Memory B cell (primary cell): ENCODE data around the gene PSMB9.

Experiments
- ATAC-seq: fragments of 150-1000 bp; cut with Tn5 transposase; 2 replicates; pipeline ENCODE4 v1.10.0; 2021; ENCODE audit warnings: low read depth, mild to moderate bottlenecking, moderate library complexity
- DNase-seq, 2 donors: peaks; one replicate each; pipeline ENCODE4 v3.0.0; 2022; ENCODE audit warnings: low spot score in 2 of 2
- H3K27ac Mint-ChIP-seq: one replicate; pipeline ENCODE4 v1.8.0; 2022; ENCODE audit warnings: mild to moderate bottlenecking, moderate library complexity, mixed read lengths
- H3K27me3 Mint-ChIP-seq: one replicate; pipeline ENCODE4 v1.8.0; 2022; ENCODE audit warnings: mixed read lengths
- H3K36me3 Mint-ChIP-seq: one replicate; pipeline ENCODE4 v1.8.0; 2022; ENCODE audit warnings: mild to moderate bottlenecking, mixed read lengths
- H3K4me1 Mint-ChIP-seq: one replicate; pipeline ENCODE4 v1.8.0; 2022; ENCODE audit warnings: mixed read lengths
- H3K4me3 Mint-ChIP-seq: one replicate; pipeline ENCODE4 v1.8.0; 2022; ENCODE audit warnings: mild to moderate bottlenecking, moderate library complexity, mixed read lengths
- H3K9me3 Mint-ChIP-seq: one replicate; pipeline ENCODE4 v1.8.0; 2022; ENCODE audit warnings: mixed read lengths

PSMB9 gene

DNA sequence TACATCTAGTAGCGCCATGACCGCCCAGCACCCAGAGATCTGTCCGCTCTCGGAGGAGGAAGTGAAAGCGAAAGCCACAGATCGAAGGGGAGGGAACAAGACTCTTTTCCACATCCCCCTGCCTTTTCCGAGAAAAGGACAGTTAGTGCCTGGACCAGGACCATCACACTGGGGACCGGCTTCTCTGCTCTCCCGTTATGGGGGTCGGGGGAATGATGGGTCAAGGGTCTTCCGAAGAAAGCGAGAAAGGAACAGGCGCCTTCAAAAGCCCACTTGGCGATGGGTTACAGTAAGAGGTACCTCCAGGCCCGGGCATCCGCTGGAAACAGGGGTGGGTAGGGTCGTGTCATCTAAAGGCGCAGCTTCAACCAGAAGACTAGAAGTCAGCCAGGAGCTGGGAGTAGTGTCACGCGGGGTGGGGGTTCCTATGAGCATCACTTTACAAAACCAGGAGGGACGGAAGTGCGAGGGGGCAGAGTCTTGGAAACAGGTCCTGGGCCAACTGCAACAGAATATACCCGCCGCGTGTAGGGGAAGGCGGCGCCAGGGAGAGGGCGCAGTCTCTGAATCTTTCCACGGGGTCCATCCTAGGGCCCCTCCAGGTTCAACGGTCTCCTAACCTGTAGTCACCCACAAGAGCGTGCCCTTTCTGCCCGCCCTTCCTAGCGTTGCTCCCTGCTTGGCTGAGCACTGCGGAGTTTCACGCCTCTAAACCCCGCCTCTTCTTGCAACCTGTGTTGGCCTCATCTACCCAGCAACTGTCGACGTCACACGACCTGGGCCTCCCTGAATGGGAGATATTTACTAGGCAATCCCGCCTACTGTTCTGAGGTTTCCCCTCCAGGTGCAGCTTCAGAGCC lies 9.8 kb upstream of the PSMB9 start, which contains the start of gene PSMB8:
Gene PSMB8 (minus strand): TSS at position 69 of the 860 bp plus-strand sequence. CDS start 51 bp downstream, at position 18.
- Mint-ChIP-seq H3K27me3 (no peaks in the 10 kb centered on the region), H3K36me3 (peaks cover 65% of the 10 kb centered on the region), H3K4me1 (peaks cover 55% of the 10 kb centered on the region), H3K9me3 (no peaks in the 10 kb centered on the region), H3K4me3 (peak within 1 kb of the TSS; percentile 93), H3K27ac (peak within 1 kb of the TSS; percentile 99)
- DNase-seq (peak; percentile 98 to 99), ATAC-seq (peak; percentile 84)

DNA sequence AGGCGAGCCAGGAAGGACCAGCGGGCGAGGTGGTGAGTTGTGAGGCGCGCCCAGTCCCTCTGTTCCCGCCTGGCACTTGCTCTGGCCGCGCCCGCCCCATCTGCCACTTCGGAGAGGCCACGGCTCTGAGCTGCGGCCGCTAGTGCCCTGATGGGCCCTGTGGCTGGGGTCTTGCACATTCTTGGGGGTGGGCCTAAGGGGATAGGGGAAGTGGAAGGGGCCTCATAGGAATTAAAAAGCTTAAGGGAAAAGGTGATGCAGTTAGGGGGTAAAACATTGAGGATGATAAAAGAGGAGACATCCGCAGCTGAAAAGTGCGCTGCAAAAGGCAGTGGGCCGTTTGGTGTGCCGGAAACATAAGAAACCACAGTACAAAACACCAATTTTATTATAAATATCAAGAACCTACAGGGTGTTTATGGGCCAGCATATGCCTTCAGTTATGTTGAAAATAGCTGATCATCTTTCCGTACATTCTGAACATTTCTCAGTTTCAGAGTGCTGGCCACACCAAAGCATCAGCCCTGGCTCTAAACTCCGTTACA lies 9.1 kb upstream of the PSMB9 start:
- Mint-ChIP-seq H3K27ac (peak overlapping the region; percentile 99), H3K4me1 (peaks cover 57% of the 10 kb centered on the region), H3K4me3 (peak overlapping the region; percentile 93), H3K36me3 (peaks cover 69% of the 10 kb centered on the region), H3K27me3 (no peaks in the 10 kb centered on the region), H3K9me3 (no peaks in the 10 kb centered on the region)
- ATAC-seq, result no peak
- no peak for DNase-seq

DNA sequence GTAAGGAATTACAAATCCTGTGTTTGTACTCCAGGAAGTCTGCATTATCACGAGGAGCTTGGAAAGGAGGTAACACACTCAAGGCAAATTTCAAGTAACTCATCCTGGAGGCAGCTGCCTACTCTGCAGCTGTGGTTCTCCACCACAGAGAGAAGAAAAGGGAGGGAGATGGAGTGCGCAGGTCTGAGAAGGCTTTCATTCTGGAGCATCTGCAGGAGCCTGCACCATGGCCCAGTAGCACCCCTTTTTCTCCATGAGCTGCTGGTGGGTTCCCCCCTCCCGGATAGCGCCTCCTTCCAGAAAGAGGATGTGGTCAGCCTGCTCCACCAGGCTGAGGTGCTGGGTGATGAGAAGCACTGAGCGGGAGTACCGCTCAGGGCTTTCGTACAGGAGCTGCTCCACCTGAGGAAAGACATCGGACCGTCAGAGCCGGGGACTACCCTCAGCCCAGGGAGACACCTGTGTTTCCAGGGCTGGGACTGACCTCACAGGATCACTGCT lies 8.6 kb upstream of the PSMB9 start:
- Mint-ChIP-seq H3K36me3 (peaks cover 68% of the 10 kb centered on the region), H3K4me3 (peak overlapping the region; percentile 93), H3K27me3 (no peaks in the 10 kb centered on the region)

DNA sequence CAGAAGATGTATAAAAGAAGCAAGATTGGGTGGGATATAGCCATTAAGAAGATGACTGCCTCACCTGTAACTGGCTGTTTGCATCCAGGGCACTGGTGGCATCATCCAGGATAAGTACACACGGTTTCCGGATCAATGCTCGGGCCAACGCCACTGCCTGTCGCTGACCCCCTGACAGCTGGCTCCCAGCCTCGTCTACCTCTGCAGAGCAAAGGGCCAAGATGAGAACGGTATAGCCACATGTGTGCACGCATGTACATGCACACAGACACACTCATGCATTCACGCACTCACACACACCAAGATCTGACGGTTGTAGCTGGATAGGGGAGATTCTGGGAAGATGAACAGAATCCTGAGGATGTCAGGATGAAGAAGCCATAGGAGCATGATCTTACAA lies 7.0 kb upstream of the PSMB9 start:
- ATAC-seq (no peak), DNase-seq (no peak)
- H3K27me3 Mint-ChIP-seq, result no peaks in the 10 kb centered on the region
- peak overlapping the region; percentile 24 for H3K4me3 Mint-ChIP-seq
- peak overlapping the region; percentile 22 for H3K27ac Mint-ChIP-seq
- H3K4me1 Mint-ChIP-seq, result peaks cover 56% of the 10 kb centered on the region
- peaks cover 66% of the 10 kb centered on the region for H3K36me3 Mint-ChIP-seq
- no peaks in the 10 kb centered on the region for H3K9me3 Mint-ChIP-seq

More for the DNA sequence above, 8.6 kb upstream of the PSMB9 start:
- Mint-ChIP-seq H3K9me3 (no peaks in the 10 kb centered on the region), H3K4me1 (peaks cover 57% of the 10 kb centered on the region), H3K27ac (peak overlapping the region; percentile 99)
- ATAC-seq (no peak), DNase-seq (peak in 1 of 2 donors; percentile 31)

DNA sequence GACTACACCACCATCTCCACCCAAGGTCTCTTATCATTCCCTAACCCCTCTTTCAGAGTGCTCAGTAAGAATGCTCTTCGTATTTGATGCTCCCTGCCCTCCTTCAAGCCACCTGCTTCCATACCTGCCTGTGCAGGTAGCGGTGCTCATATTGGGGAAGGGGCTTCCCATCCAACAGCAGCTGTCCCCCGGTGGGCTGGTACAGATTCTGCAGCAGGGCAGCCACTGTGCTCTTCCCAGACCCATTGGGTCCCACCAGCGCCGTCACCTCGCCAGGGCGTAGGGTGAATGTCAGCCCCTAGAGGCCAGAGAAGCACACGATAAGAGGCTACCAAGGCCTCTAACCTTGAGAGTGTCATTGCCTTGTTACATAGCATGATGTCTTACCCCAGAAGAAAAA lies 6.2 kb upstream of the PSMB9 start:
- ATAC-seq (no peak), DNase-seq (no peak)
- Mint-ChIP-seq H3K27me3 (no peaks in the 10 kb centered on the region), H3K4me3 (peak overlapping the region; percentile 24), H3K27ac (peak overlapping the region; percentile 22), H3K4me1 (peaks cover 54% of the 10 kb centered on the region), H3K9me3 (no peaks in the 10 kb centered on the region), H3K36me3 (peaks cover 62% of the 10 kb centered on the region)

DNA sequence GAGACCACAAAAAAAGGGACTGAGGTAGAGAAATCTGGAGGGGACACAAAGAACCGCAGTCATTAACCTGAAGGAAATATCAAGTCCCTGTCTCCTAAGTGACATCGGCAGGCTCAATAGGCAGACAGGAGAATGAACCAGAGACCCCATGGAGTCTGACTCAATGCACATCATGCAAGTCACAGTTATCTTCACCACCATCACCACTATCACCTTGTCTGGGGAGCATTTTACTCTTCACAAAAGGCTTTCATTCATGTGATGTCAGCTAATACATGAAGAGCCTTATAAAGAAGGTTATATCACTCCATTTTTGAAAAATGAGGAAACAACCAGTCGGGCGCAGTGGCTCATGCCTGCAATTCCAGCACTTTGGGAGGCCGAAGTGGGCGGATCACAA lies 4.9 kb upstream of the PSMB9 start:
- H3K4me1 Mint-ChIP-seq, result peaks cover 51% of the 10 kb centered on the region

DNA sequence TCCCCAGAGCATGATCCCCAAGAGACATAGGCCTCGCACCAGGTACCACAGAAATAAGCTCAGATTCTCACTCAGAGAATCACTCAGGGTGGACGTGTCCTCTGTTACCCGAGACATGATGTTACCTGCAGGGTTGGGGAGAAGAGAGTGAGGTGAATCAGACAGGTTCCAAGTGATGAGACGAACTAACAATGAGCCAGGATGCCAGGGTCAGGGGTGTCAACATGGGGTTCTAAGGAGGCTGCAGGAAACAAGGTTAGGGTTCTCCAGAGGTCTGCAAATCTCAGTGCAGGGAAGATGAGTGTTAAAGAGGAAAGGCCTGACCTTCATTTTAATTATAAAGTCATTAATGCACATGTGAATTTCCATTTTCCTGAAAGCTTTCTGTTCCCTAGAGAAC lies 3.0 kb upstream of the PSMB9 start:
- H3K36me3 Mint-ChIP-seq, result peaks cover 56% of the 10 kb centered on the region
- no peak for ATAC-seq

More for the DNA sequence above, 4.9 kb upstream of the PSMB9 start:
- Mint-ChIP-seq H3K4me3 (peak overlapping the region; percentile 12), H3K9me3 (no peaks in the 10 kb centered on the region), H3K27ac (peak overlapping the region; percentile 9), H3K27me3 (no peaks in the 10 kb centered on the region), H3K36me3 (peaks cover 59% of the 10 kb centered on the region)
- ATAC-seq (no peak), DNase-seq (no peak)

DNA sequence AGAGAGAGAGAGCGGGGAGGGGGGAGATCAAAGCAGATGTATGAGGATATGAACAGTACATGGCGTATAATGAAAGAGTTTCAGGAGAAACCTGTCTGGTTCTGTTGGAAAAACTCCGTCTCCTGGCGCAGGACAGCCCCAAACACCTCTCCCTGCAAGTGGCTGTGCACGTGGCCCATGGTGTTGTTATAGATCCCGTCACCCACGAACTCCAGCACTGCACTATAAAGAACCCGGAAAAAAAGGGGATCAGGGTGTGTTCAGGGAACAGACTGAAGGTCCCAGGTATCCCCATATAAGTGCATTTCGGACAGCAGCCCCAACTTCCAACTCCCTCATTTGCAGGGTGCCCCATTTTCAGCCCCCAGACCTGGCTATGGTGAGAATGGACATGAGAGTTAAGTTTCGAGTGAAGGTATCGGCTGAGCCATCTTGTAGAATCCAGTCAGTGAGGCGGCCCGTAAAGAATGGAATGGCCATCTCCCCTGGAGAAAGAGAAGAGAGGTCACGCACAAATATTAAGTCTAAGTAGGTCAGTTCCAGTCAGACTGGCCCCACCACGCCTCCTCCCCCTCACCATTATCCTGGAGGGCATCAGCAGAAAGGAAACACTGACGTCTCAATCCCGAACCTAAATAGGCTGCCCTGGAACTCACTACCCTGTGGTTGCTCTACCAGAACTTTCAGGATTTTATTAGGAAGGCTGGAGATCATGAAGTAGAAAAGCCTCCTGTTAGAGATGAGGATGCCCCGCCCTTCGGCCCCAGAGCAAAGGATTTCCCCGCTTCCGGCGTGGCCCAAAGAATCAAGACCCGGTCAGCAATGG lies 1.8 kb upstream of the PSMB9 start:
- DNase-seq, result no peak
- H3K27me3 Mint-ChIP-seq, result no peaks in the 10 kb centered on the region
- peaks cover 53% of the 10 kb centered on the region for H3K36me3 Mint-ChIP-seq
- H3K4me3 Mint-ChIP-seq, result peak overlapping the region; percentile 100
- no peak for ATAC-seq
- H3K27ac Mint-ChIP-seq, result peak overlapping the region; percentile 100
- H3K4me1 Mint-ChIP-seq, result peaks cover 56% of the 10 kb centered on the region
- H3K9me3 Mint-ChIP-seq, result no peaks in the 10 kb centered on the region

More for the DNA sequence above, 3.0 kb upstream of the PSMB9 start:
- Mint-ChIP-seq H3K9me3 (no peaks in the 10 kb centered on the region), H3K27ac (peak overlapping the region; percentile 37), H3K4me3 (peak overlapping the region; percentile 65), H3K27me3 (no peaks in the 10 kb centered on the region), H3K4me1 (peaks cover 60% of the 10 kb centered on the region)
- DNase-seq, result no peak

DNA sequence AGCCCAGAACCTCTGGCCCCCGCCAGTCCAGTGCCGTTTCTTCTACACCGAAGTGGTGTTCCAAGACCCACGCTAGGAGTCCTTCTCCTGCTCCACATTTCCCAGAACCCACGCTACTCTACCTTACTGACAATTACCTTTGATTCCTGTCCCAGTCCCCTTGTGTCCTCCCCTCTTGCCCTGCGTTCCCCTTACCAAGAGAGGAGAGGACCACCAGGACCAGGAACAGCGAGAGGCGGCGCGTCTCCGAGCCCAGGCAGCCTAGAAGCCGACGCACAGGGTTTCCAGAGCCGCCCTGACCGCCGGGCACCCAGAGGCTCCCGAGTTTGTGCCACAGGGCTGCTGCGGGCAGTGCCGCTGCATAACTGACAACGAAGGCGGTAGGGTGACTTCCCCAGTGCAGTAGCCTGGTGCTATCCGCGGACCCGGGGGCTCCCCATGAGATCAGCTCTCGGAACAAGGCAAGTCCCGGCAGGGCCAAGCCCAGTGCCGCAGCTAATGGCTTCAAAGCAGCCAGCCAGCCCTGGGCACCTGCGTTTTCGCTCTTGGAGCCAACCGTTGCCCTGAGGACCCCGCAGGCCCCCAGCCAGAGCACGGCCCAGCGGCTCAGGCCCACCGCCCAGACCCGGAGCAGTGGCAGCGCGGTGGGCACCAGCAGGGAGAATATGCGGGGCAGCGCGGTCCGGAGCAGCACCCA lies 1.0 kb upstream of the PSMB9 start:
- H3K4me1 Mint-ChIP-seq, result peaks cover 55% of the 10 kb centered on the region
- H3K9me3 Mint-ChIP-seq, result no peaks in the 10 kb centered on the region
- H3K36me3 Mint-ChIP-seq, result peaks cover 53% of the 10 kb centered on the region
- H3K27ac Mint-ChIP-seq, result peak overlapping the region; percentile 100
- H3K4me3 Mint-ChIP-seq, result peak overlapping the region; percentile 100
- DNase-seq (peak; percentile 55 to 69), ATAC-seq (peak; percentile 36)
- H3K27me3 Mint-ChIP-seq, result no peaks in the 10 kb centered on the region

DNA sequence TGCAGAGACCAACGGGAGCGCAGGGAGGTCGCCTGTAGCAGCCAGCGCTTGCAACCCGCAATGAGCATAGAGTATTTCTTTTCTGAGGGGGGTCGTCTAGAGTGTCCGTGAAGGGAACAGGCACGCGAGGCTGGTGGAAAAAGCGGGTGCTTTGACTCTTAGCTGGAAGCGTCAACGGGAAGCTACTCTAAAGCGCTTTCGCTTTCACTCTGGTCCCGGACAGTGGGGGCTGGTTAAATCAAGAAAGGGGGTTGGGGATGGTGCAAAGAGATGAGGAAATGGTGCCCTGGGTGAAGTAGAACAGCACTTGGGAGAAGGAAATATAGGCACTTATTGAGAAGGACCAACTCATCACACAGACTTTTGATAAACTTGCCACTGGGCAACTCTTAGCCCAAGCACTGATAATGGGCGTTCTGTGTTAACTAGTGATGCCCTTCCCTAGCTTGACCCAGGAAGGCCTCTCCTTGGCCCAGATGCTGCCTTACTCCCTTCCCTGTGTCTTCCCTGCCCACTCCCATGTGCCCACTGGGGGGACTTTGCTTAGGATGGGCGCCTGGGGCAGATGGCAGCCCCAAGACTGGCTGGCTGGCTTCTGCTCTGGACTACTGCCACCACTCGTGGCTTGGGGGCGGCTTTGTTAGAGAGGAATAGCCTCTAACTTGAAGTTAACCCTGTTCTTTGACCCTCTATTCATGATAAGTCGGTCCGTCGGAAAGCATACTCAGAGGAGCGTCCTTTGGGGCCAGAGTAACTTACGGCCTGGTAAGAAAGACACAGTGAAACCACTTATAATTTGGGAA lies 585 bp downstream of the PSMB9 start:
- ATAC-seq, result peak; percentile 36
- Mint-ChIP-seq H3K4me3 (peak overlapping the region; percentile 100), H3K27ac (peak overlapping the region; percentile 100), H3K4me1 (peaks cover 46% of the 10 kb centered on the region), H3K9me3 (no peaks in the 10 kb centered on the region), H3K36me3 (peaks cover 51% of the 10 kb centered on the region), H3K27me3 (no peaks in the 10 kb centered on the region)
- DNase-seq, result peak in 1 of 2 donors; percentile 43

DNA sequence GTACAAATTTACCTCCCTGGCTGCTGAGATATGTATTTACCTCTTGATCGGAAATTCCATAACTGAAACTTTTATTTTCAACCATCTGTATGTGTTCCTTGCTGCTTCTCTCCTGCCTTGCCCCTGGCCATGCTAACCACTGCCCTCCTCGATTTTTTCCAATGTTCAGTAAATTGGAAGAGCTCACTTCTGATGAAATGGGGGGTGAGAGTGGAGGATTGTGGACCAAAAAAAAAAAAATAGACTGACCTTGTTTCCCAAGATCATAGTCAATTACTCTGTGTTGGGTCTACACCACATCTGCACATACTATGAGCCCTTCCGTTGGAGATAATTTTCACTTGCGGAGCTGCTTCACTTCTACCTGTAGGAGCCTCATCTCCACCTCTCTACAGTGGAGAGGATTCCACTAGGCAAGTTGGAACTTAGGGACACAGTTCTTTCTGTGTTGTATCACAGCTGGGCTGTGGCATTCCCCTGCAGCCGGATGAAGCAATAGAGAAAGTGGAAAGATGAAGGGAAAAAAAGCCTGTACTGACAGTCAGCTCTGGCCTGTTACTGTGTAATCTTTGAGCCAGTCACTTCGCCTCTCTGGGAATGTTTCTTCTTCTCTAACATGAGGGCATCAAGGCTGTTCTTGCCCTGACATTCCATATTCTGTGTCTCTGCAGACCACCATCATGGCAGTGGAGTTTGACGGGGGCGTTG lies 1.6 kb downstream of the PSMB9 start:
- DNase-seq (no peak), ATAC-seq (no peak)
- H3K9me3 Mint-ChIP-seq, result no peaks in the 10 kb centered on the region
- H3K27ac Mint-ChIP-seq, result peak overlapping the region; percentile 100
- H3K36me3 Mint-ChIP-seq, result peaks cover 48% of the 10 kb centered on the region
- H3K27me3 Mint-ChIP-seq, result no peaks in the 10 kb centered on the region
- H3K4me3 Mint-ChIP-seq, result peak overlapping the region; percentile 100
- peaks cover 40% of the 10 kb centered on the region for H3K4me1 Mint-ChIP-seq

DNA sequence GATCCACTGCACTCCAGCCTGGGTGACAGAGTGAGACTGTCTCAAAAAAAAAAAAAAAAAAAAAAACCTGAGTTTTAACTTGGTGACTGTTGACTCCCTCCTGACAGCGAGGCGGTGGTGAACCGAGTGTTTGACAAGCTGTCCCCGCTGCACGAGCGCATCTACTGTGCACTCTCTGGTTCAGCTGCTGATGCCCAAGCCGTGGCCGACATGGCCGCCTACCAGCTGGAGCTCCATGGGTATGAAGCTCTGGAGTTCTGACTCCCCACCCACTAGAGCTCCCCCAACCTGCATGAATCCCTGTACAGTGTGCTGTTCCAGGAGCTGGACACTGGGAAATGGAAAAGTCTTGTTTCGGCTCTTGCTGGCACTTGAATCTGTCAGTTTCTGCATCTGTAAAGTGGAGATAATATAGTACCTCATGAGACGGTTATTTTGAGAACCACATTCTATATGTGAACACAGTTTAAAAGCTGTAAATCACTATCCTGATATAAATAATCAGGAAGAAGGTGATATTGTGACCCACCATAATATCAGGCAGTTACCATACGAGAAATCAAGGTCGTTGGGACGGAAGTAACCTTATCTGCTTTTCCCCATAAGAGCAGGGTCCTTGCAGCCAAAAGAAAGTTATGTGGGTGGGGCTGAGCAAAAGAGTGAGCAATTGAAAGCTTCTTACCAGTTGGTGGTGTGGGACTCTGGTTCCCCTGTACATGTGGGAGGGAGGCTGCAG lies 3.3 kb downstream of the PSMB9 start:
- H3K27ac Mint-ChIP-seq, result no peak overlapping the region
- H3K27me3 Mint-ChIP-seq, result no peaks in the 10 kb centered on the region
- peak overlapping the region; percentile 49 for H3K4me3 Mint-ChIP-seq
- no peaks in the 10 kb centered on the region for H3K9me3 Mint-ChIP-seq
- DNase-seq (no peak), ATAC-seq (no peak)
- H3K4me1 Mint-ChIP-seq, result peaks cover 28% of the 10 kb centered on the region
- H3K36me3 Mint-ChIP-seq, result peaks cover 44% of the 10 kb centered on the region
